A549 (cell line): Measurements from ENCODE around the gene CITED2. TPM values are rescaled to one million over a fixed set of nuclear protein-coding genes. Genes with fewer than 3 reads are reported as not detected.

Experiments used
- ATAC-seq, 2 experiments: fragments of 200-7000 bp in 1 of 2; fragments of >200 bp in 1 of 2; cut with Nextera tagmentation in 1 of 2; cut with Tn5 transposase in 1 of 2; 3 replicates each; pipeline versions ENCODE4 v1.8.0 to v1.9.1; 2018 to 2020; ENCODE audit warnings: mild to moderate bottlenecking in 1 of 2, moderate library complexity in 1 of 2
- CTCF ChIA-PET: fragments of 300-600 bp; sonication (Branson Sonifier 250); formaldehyde crosslinking; extraction: SDS; loops from one replicate; lab custom pipeline; 2021; ENCODE audit warnings: antibody characterized with exemption, inconsistent platforms; lab: Yijun Ruan, JAX
- POLR2A ChIA-PET: fragments of 350-600 bp; formaldehyde crosslinking; extraction: SDS; loops from one replicate; lab custom pipeline; 2021; ENCODE audit warnings: antibody characterized with exemption, inconsistent platforms; lab: Yijun Ruan, JAX
- DNase-seq, 2 experiments: peaks; one replicate each; pipeline versions ENCODE4 v3.0.0 to v3.0.0-alpha.2; 2011 to 2016; ENCODE audit warnings: low read depth in 1 of 2, low spot score in 1 of 2
- FAIRE-seq: peaks from 2 replicates; lab custom pipeline; 2011; peaks lifted over from hg19 to GRCh38; lab: Jason Lieb, UNC
- H3K27ac ChIP-seq, 2 experiments: fragments of >200 bp; sonication (Bioruptor Twin); formaldehyde crosslinking; 3 replicates each; pipeline ENCODE4 v1.5.1; 2016 to 2017
- H3K4me1 ChIP-seq: fragments of >200 bp; sonication (Bioruptor Twin); formaldehyde crosslinking; 3 replicates; pipeline ENCODE4 v1.6.1; 2016
- H3K4me2 ChIP-seq: fragments of >200 bp; sonication (Bioruptor Twin); formaldehyde crosslinking; 3 replicates; pipeline ENCODE4 v1.6.1; 2016
- H3K4me3 ChIP-seq: fragments of >200 bp; sonication (Bioruptor Twin); formaldehyde crosslinking; 3 replicates; pipeline ENCODE4 v1.5.1; 2016
- H3K9me3 ChIP-seq: fragments of >200 bp; sonication (Bioruptor Twin); formaldehyde crosslinking; 3 replicates; pipeline ENCODE4 v1.6.1; 2016
- BCL3 ChIP-seq: fragments of >200 bp; sonication (Bioruptor Twin); formaldehyde crosslinking; IDR thresholded peaks from 3 replicates; pipeline ENCODE4 v1.6.1; 2016
- BHLHE40 ChIP-seq: IDR thresholded peaks from 2 replicates; pipeline ENCODE4 v1.6.1; 2012; ENCODE audit warnings: low read depth, low read length, inconsistent platforms
- CHD2 ChIP-seq: fragments of 150-350 bp; IDR thresholded peaks from 2 replicates; pipeline ENCODE4 v1.6.1; 2014; ENCODE audit warnings: low read length; ENCODE audit not compliant: partially characterized antibody
- CHD4 ChIP-seq: fragments of 200-600 bp; sonication (generic); IDR thresholded peaks from 2 replicates; pipeline ENCODE4 v1.6.1; 2016; ENCODE audit warnings: antibody characterized with exemption, mild to moderate bottlenecking, borderline replicate concordance
- E2F6 ChIP-seq: IDR thresholded peaks from 2 replicates; pipeline ENCODE4 v1.6.1; 2012; ENCODE audit warnings: low read depth, borderline replicate concordance
- EHMT2 ChIP-seq: fragments of 200-600 bp; sonication (generic); IDR thresholded peaks from 2 replicates; pipeline ENCODE4 v1.6.1; 2016; ENCODE audit warnings: antibody characterized with exemption, low read depth, mild to moderate bottlenecking, moderate library complexity
- ELK1 ChIP-seq: fragments of 150-350 bp; IDR thresholded peaks from 2 replicates; pipeline ENCODE4 v1.6.1; 2014; ENCODE audit warnings: low read depth, mild to moderate bottlenecking, low read length
- FOSL2 ChIP-seq, 2 experiments: fragments of 450-650 bp in 1 of 2; fragments of >200 bp in 1 of 2; sonication (Bioruptor Twin) in 1 of 2; formaldehyde crosslinking; IDR thresholded peaks; 2 replicates each; pipeline versions ENCODE4 v1.5.0 to v1.6.1; 2016 to 2020; ENCODE audit warnings: mild to moderate bottlenecking in 1 of 2, moderate library complexity in 1 of 2
- FOXS1 ChIP-seq: fragments of 250-450 bp; sonication (Bioruptor Pico); IDR thresholded peaks from 2 replicates; pipeline ENCODE4 v1.5.0; 2020; ENCODE audit warnings: mild to moderate bottlenecking, moderate library complexity
- GATA3 ChIP-seq: IDR thresholded peaks from 2 replicates; pipeline ENCODE4 v1.6.1; 2012; ENCODE audit warnings: borderline replicate concordance
- HDAC2 ChIP-seq: fragments of 200-600 bp; sonication (generic); IDR thresholded peaks from 2 replicates; pipeline ENCODE4 v1.6.1; 2016
- HEYL ChIP-seq: fragments of 250-450 bp; sonication (Bioruptor Pico); IDR thresholded peaks from 2 replicates; pipeline ENCODE4 v1.8.0; 2021; ENCODE audit warnings: mild to moderate bottlenecking, moderate library complexity
- JUNB ChIP-seq: fragments of >200 bp; sonication (Bioruptor Twin); formaldehyde crosslinking; IDR thresholded peaks from 2 replicates; pipeline ENCODE4 v1.6.1; 2016
- KDM1A ChIP-seq: fragments of 200-600 bp; sonication (generic); IDR thresholded peaks from 2 replicates; pipeline ENCODE4 v1.6.1; 2016; ENCODE audit warnings: low read depth, mild to moderate bottlenecking
- KDM5A ChIP-seq: fragments of 200-600 bp; sonication (generic); IDR thresholded peaks from 2 replicates; pipeline ENCODE4 v1.6.1; 2016; ENCODE audit warnings: antibody characterized with exemption, mild to moderate bottlenecking
- NFE2L2 ChIP-seq: fragments of 150-350 bp; conservative IDR thresholded peaks from 2 replicates; pipeline ENCODE4 v1.6.1; 2014; ENCODE audit warnings: low read length
- NPAS2 ChIP-seq: fragments of 250-450 bp; sonication (Bioruptor Pico); IDR thresholded peaks from 2 replicates; pipeline ENCODE4 v1.8.0; 2022; ENCODE audit warnings: mild to moderate bottlenecking, moderate library complexity, borderline replicate concordance
- NR3C1 ChIP-seq: fragments of >200 bp; sonication (Bioruptor Twin); formaldehyde crosslinking; IDR thresholded peaks from 3 replicates; pipeline ENCODE4 v1.6.1; 2017
- RARB ChIP-seq: fragments of 250-450 bp; sonication (Bioruptor Pico); IDR thresholded peaks from 2 replicates; pipeline ENCODE4 v1.8.0; 2021; ENCODE audit warnings: mild to moderate bottlenecking, moderate library complexity
- REST ChIP-seq: fragments of 200-600 bp; sonication (generic); IDR thresholded peaks from 2 replicates; pipeline ENCODE4 v1.6.1; 2016; ENCODE audit warnings: antibody characterized with exemption, mild to moderate bottlenecking, moderate library complexity
- RNF2 ChIP-seq: fragments of 200-600 bp; sonication (generic); IDR thresholded peaks from 2 replicates; pipeline ENCODE4 v1.6.1; 2016; ENCODE audit warnings: low read depth, mild to moderate bottlenecking, antibody characterized with exemption, moderate library complexity, borderline replicate concordance
- TFCP2L1 ChIP-seq: fragments of 250-450 bp; sonication (Bioruptor Pico); IDR thresholded peaks from 2 replicates; pipeline ENCODE4 v1.5.0; 2021; ENCODE audit warnings: mild to moderate bottlenecking
- USF2 ChIP-seq: fragments of 450-650 bp; IDR thresholded peaks from 2 replicates; pipeline ENCODE4 v1.6.1; 2014; ENCODE audit warnings: antibody characterized with exemption
- WGBS: methylation state at CpG from one replicate; pipeline ENCODE4 v1.1.6; 2017; ENCODE audit errors: missing lambda C conversion rate; 5-methylcytosine and 5-hydroxymethylcytosine counted together
- polyA plus RNA-seq, 4 experiments: library from polyadenylated mRNA; depleted of rRNA in 3 of 4; stranded (reverse); fragments of >200 nt; fragmentation: RNase III in 1 of 4; extraction: RNeasy Plus Mini Kit Qiagen cat#74134 plus additional on column Dnase treatment in 1 of 4; gene quantifications; 2 replicates in 3 of 4; 3 replicates in 1 of 4; pipeline ENCODE4 v1.2.3, GENCODE V29; 2011 to 2017

The CITED2 gene
- polyA plus RNA-seq, 2 of the 4 experiments (the other 2 are of a cell fraction): 6.4 to 9.3 TPM

GRCh38 chr6:139368661-139369060 lies 5.8 kb downstream of the CITED2 start (continued):
- TF ChIP-seq REST (no peak), JUNB (no peak), KDM5A (no peak), USF2 (no peak)

GRCh38 chr6:139367810-139368351 lies 6.6 kb downstream of the CITED2 start:
- no peak for TF ChIP-seq FOXS1 (CRISPR knock-in tag)
- no peak for TF ChIP-seq NFE2L2
- no peak for TF ChIP-seq BHLHE40
- TF ChIP-seq KDM1A: no peak
- TF ChIP-seq HEYL: no peak
- TF ChIP-seq ELK1: no peak
- TF ChIP-seq NR3C1: no peak
- TF ChIP-seq RARB: no peak
- no peak for TF ChIP-seq RNF2
- TF ChIP-seq EHMT2: no peak
- TF ChIP-seq HDAC2: no peak
- no peak for TF ChIP-seq CHD2
- no peak for TF ChIP-seq E2F6
- no peak for TF ChIP-seq GATA3
- TF ChIP-seq BCL3: no peak
- no peak for TF ChIP-seq CHD4
- no peak for TF ChIP-seq FOSL2 (IDR thresholded peaks at IDR 0.05)
- TF ChIP-seq FOSL2 (CRISPR knock-in tag; IDR thresholded peaks at IDR 0.05): no peak
- no peak for TF ChIP-seq NPAS2
- no peak for TF ChIP-seq TFCP2L1 (CRISPR knock-in tag)
- CTCF ChIA-PET: interaction anchor here (1.2 kb wide), 1 partner anchor 1251 kb away, joined by 3 read pairs; no protein-coding TSS in a partner anchor
- peaks cover 32% of the 10 kb centered on the region; the same call in 2 of the 3 replicates for H3K4me1 ChIP-seq
- no peak overlapping the region for H3K27ac ChIP-seq
- ATAC-seq (no peak), DNase-seq (no peak), FAIRE-seq (no peak)
- no peaks in the 10 kb centered on the region for H3K9me3 ChIP-seq
- H3K4me3 ChIP-seq: no peak overlapping the region
- 66% methylated on average over 8 of the region's 8 CpGs for WGBS
- no peak overlapping the region for H3K4me2 ChIP-seq
- POLR2A ChIA-PET: no interaction called here
